H1 (cell line): ENCODE data around the gene CTH. TPM values are rescaled to one million over a fixed set of nuclear protein-coding genes. Genes with fewer than 3 reads are reported as not detected.

Experiments used
- CTCF ChIA-PET: fragments of 300-600 bp; sonication (Branson Sonifier 250); formaldehyde crosslinking; loops from one replicate; lab custom pipeline; 2021; ENCODE audit not compliant: partially characterized antibody; lab: Charles Lee
- POLR2A ChIA-PET: fragments of 300-600 bp; sonication (Branson Sonifier 250); formaldehyde crosslinking; loops from one replicate; lab custom pipeline; 2021; ENCODE audit warnings: inconsistent platforms; ENCODE audit not compliant: partially characterized antibody; lab: Charles Lee
- DNase-seq, 2 experiments: peaks; one replicate each; pipeline versions ENCODE4 v3.0.0 to v3.0.0-alpha.2; 2010 to 2022; ENCODE audit warnings: low spot score in 2 of 2, low read depth in 1 of 2, mixed read lengths in 1 of 2
- FAIRE-seq: peaks from 2 replicates; lab custom pipeline; 2011; peaks lifted over from hg19 to GRCh38; lab: Jason Lieb, UNC
- H2AFZ ChIP-seq: 2 replicates; pipeline ENCODE4 v1.8.1; 2012; ENCODE audit warnings: low read length, inconsistent platforms
- H2AK5ac ChIP-seq: 2 replicates; pipeline ENCODE4 v1.6.1; 2013; ENCODE audit warnings: low read depth, low read length
- H2BK120ac ChIP-seq: replicated peaks from 2 replicates; pipeline ENCODE3; 2013; ENCODE audit warnings: low read depth, low read length, inconsistent platforms
- H2BK12ac ChIP-seq: 2 replicates; pipeline ENCODE4 v1.6.1; 2013; ENCODE audit warnings: low read depth, low read length
- H2BK15ac ChIP-seq: 2 replicates; pipeline ENCODE4 v1.6.1; 2013; ENCODE audit warnings: low read length
- H2BK20ac ChIP-seq: 2 replicates; pipeline ENCODE4 v1.6.1; 2013; ENCODE audit warnings: low read length
- H2BK5ac ChIP-seq: 2 replicates; pipeline ENCODE4 v1.6.1; 2013; ENCODE audit warnings: low read depth, low read length
- H3K14ac ChIP-seq: 2 replicates; pipeline ENCODE4 v1.6.1; 2013; ENCODE audit warnings: inconsistent platforms; ENCODE audit not compliant: insufficient read length
- H3K18ac ChIP-seq: 2 replicates; pipeline ENCODE4 v1.6.1; 2013; ENCODE audit warnings: low read length; ENCODE audit errors: extremely low read depth
- H3K23ac ChIP-seq: 2 replicates; pipeline ENCODE4 v1.6.1; 2013; ENCODE audit warnings: inconsistent platforms; ENCODE audit not compliant: insufficient read length
- H3K23me2 ChIP-seq: 2 replicates; pipeline ENCODE4 v1.6.1; 2013; ENCODE audit warnings: low read depth, low read length
- H3K27ac ChIP-seq: 2 replicates; pipeline ENCODE4 v1.6.1; 2011; ENCODE audit warnings: low read depth, low read length, inconsistent platforms
- H3K27me3 ChIP-seq, 4 experiments: replicated peaks in 1 of 4; 1 replicate in 1 of 4; 2 replicates in 3 of 4; pipeline versions ENCODE4 v1.6.1 to v1.8.1; 2011 to 2013; ENCODE audit warnings: low read length in 3 of 4, mild to moderate bottlenecking in 3 of 4, inconsistent platforms in 2 of 4, mixed read lengths in 2 of 4, moderate library complexity in 1 of 4; ENCODE audit not compliant: control insufficient read depth in 3 of 4, insufficient read depth in 3 of 4; ENCODE audit errors: extremely low read depth in 1 of 4
- H3K36me3 ChIP-seq, 4 experiments: 2 replicates each; pipeline versions ENCODE4 v1.6.1 to v1.8.1; 2011 to 2013; ENCODE audit warnings: mild to moderate bottlenecking in 4 of 4, low read length in 3 of 4, moderate library complexity in 2 of 4, control low read depth in 1 of 4, inconsistent platforms in 1 of 4; ENCODE audit not compliant: insufficient read depth in 4 of 4, control insufficient read depth in 2 of 4
- H3K4ac ChIP-seq: replicated peaks from 2 replicates; pipeline ENCODE3; 2013; ENCODE audit warnings: low read length, low read depth, mixed read lengths, inconsistent platforms; ENCODE audit not compliant: insufficient read length
- H3K4me1 ChIP-seq, 4 experiments: replicated peaks in 1 of 4; 1 replicate in 1 of 4; 2 replicates in 3 of 4; pipeline versions ENCODE4 v1.6.1 to v1.8.1; 2011 to 2013; ENCODE audit warnings: low read length in 3 of 4, inconsistent platforms in 2 of 4, mixed read lengths in 1 of 4; ENCODE audit not compliant: insufficient read depth in 4 of 4, control insufficient read depth in 3 of 4
- H3K4me2 ChIP-seq, 2 experiments: 2 replicates each; pipeline versions ENCODE4 v1.6.1 to v1.8.1; 2011 to 2013; ENCODE audit warnings: low read depth in 2 of 2, low read length in 2 of 2, control low read depth in 1 of 2, inconsistent platforms in 1 of 2, mild to moderate bottlenecking in 1 of 2; ENCODE audit not compliant: insufficient read depth in 1 of 2
- H3K4me3 ChIP-seq, 4 experiments: fragments of 200-600, 300-600 bp in 1 of 4; sonication (generic), shearing (Covaris generic), sonication (Bioruptor Twin) in 1 of 4; 2 replicates each; pipeline versions ENCODE4 v1.5.1 to v1.8.1; 2011 to 2016; ENCODE audit warnings: low read length in 4 of 4, low read depth in 3 of 4, control low read depth in 2 of 4, inconsistent platforms in 2 of 4, mild to moderate bottlenecking in 2 of 4, mixed read lengths in 1 of 4, moderate library complexity in 1 of 4; ENCODE audit not compliant: insufficient read depth in 2 of 4; ENCODE audit errors: extremely low read depth in 1 of 4
- H3K56ac ChIP-seq: replicated peaks from 2 replicates; pipeline ENCODE3; 2013; ENCODE audit warnings: low read depth, mild to moderate bottlenecking, mixed read lengths, low read length, inconsistent platforms; ENCODE audit not compliant: insufficient read length
- H3K79me1 ChIP-seq: 2 replicates; pipeline ENCODE4 v1.6.1; 2013; ENCODE audit warnings: low read depth, low read length, control low read depth
- H3K79me2 ChIP-seq, 2 experiments: 2 replicates each; pipeline versions ENCODE4 v1.6.1 to v1.8.1; 2012 to 2013; ENCODE audit warnings: low read length in 2 of 2, mild to moderate bottlenecking in 2 of 2, inconsistent platforms in 1 of 2; ENCODE audit not compliant: insufficient read depth in 2 of 2, control insufficient read depth in 1 of 2
- H3K9ac ChIP-seq, 4 experiments: replicated peaks in 1 of 4; 1 replicate in 1 of 4; 2 replicates in 3 of 4; pipeline versions ENCODE4 v1.6.1 to v1.8.1; 2011 to 2013; ENCODE audit warnings: low read depth in 3 of 4, low read length in 3 of 4, control low read depth in 2 of 4, mild to moderate bottlenecking in 2 of 4, moderate library complexity in 2 of 4, inconsistent platforms in 1 of 4; ENCODE audit errors: extremely low read depth in 1 of 4
- H3K9me3 ChIP-seq, 2 experiments: 2 replicates each; pipeline versions ENCODE4 v1.6.1 to v1.8.1; 2012 to 2013; ENCODE audit warnings: mild to moderate bottlenecking in 2 of 2, moderate library complexity in 2 of 2, control low read depth in 1 of 2, inconsistent platforms in 1 of 2, low read depth in 1 of 2, low read length in 1 of 2, mixed read lengths in 1 of 2; ENCODE audit not compliant: insufficient read depth in 2 of 2
- H4K20me1 ChIP-seq, 2 experiments: replicated peaks in 1 of 2; 2 replicates each; pipeline versions ENCODE3 to v1.8.1; 2011 to 2013; ENCODE audit warnings: inconsistent platforms in 2 of 2, low read length in 2 of 2, mild to moderate bottlenecking in 1 of 2; ENCODE audit not compliant: insufficient read depth in 2 of 2, control insufficient read depth in 1 of 2
- H4K5ac ChIP-seq: 2 replicates; pipeline ENCODE4 v1.6.1; 2013; ENCODE audit warnings: low read length, low read depth, mixed read lengths, inconsistent platforms; ENCODE audit not compliant: insufficient read length
- H4K8ac ChIP-seq: 2 replicates; pipeline ENCODE4 v1.8.0; 2013; ENCODE audit warnings: mild to moderate bottlenecking, moderate library complexity, low read length, inconsistent platforms; ENCODE audit not compliant: insufficient read depth; ENCODE audit errors: extremely low read depth
- H4K91ac ChIP-seq: replicated peaks from 2 replicates; pipeline ENCODE3; 2013; ENCODE audit warnings: low read length, mixed read lengths, inconsistent platforms; ENCODE audit not compliant: insufficient read length
- ASH2L ChIP-seq: fragments of 200-600, 300-600 bp; sonication (generic); IDR thresholded peaks from one replicate; pipeline ENCODE4 v1.7.1; 2017; ENCODE audit warnings: low read length
- BACH1 ChIP-seq: IDR thresholded peaks from 2 replicates; pipeline ENCODE4 v1.6.1; 2012; ENCODE audit warnings: low read length, improper control_type of control experiment
- BRCA1 ChIP-seq: IDR thresholded peaks from 2 replicates; pipeline ENCODE4 v1.6.1; 2012; ENCODE audit warnings: low read depth, low read length, improper control_type of control experiment
- EP300 ChIP-seq, 2 experiments: IDR thresholded peaks; 1 replicate in 1 of 2; 2 replicates in 1 of 2; pipeline ENCODE4 v1.6.1; 2011 to 2012; ENCODE audit warnings: low read depth in 2 of 2, low read length in 2 of 2, mild to moderate bottlenecking in 2 of 2, borderline replicate concordance in 1 of 2, inconsistent platforms in 1 of 2, moderate library complexity in 1 of 2
- EZH2 ChIP-seq: fragments of 200-600 bp; sonication (generic); IDR thresholded peaks from 2 replicates; pipeline ENCODE4 v1.7.1; 2012; ENCODE audit warnings: low read depth, mild to moderate bottlenecking, moderate library complexity, low read length, inconsistent platforms; ENCODE audit not compliant: severe bottlenecking
- MAFK ChIP-seq: IDR thresholded peaks from 2 replicates; pipeline ENCODE4 v1.6.1; 2012; ENCODE audit warnings: low read depth, mild to moderate bottlenecking, improper control_type of control experiment, low read length
- NANOG ChIP-seq: IDR thresholded peaks from 2 replicates; pipeline ENCODE4 v1.6.1; 2011; ENCODE audit warnings: low read length, low read depth, mild to moderate bottlenecking, inconsistent platforms; ENCODE audit not compliant: insufficient read depth, poor library complexity, severe bottlenecking
- PHF8 ChIP-seq: fragments of 200-600 bp; sonication (generic); conservative IDR thresholded peaks from 2 replicates; pipeline ENCODE4 v1.7.1; 2012; ENCODE audit warnings: low read depth, mild to moderate bottlenecking, inconsistent platforms, low read length, moderate library complexity
- POLR2AphosphoS5 ChIP-seq: IDR thresholded peaks from 2 replicates; pipeline ENCODE4 v1.6.1; 2011; ENCODE audit warnings: low read depth, low read length
- POU5F1 ChIP-seq: IDR thresholded peaks from 2 replicates; pipeline ENCODE4 v1.6.1; 2011; ENCODE audit warnings: low read depth, mild to moderate bottlenecking, low read length, moderate library complexity
- SAP30 ChIP-seq: fragments of 300-600 bp; sonication (generic); IDR thresholded peaks from 2 replicates; pipeline ENCODE4 v1.7.1; 2012; ENCODE audit warnings: low read length, moderate library complexity, mild to moderate bottlenecking, inconsistent platforms; ENCODE audit not compliant: insufficient read depth, insufficient replicate concordance
- SP4 ChIP-seq: IDR thresholded peaks from 2 replicates; pipeline ENCODE4 v1.6.1; 2012; ENCODE audit warnings: low read length, inconsistent platforms
- polyA plus RNA-seq, 7 experiments: library from polyadenylated mRNA; depleted of rRNA in 3 of 7; stranded (reverse) in 5 of 7; unstranded in 2 of 7; fragments of >200 nt in 5 of 7; fragments of 200-250 nt in 2 of 7; gene quantifications; 1 replicate in 5 of 7; 2 replicates in 1 of 7; 4 replicates in 1 of 7; pipeline versions ENCODE4 v1.2.1 to v1.2.3, GENCODE V29; 2011 to 2013; ENCODE audit warnings: missing spikeins in 2 of 7, mixed read lengths in 2 of 7
- total RNA-seq: library from RNA; stranded (reverse); fragmentation: NEBNext Ultra II Directional; extraction: Animal tissue kit (Norgen Biotek cat#: 25700); gene quantifications from 2 replicates; pipeline ENCODE4 v1.2.1, GENCODE V29; 2021
- TF ChIP-seq, protein P1 (sequence below), 3 experiments: IDR thresholded peaks; 1 replicate in 2 of 3; 2 replicates in 1 of 3; pipeline versions ENCODE4 v1.5.1 to v1.6.1; 2011; ENCODE audit warnings: low read length in 3 of 3, mild to moderate bottlenecking in 3 of 3, inconsistent platforms in 2 of 3, low read depth in 1 of 3, moderate library complexity in 1 of 3; ENCODE audit not compliant: insufficient read depth in 1 of 3; ENCODE audit errors: control extremely low read depth in 1 of 3

Gene CTH
- total and polyA plus RNA-seq, 2 of the 8 experiments (the other 6 are each of a cell fraction or from before 2014, with no cell fraction given), result 31.7 to 33.2 TPM

DNA sequence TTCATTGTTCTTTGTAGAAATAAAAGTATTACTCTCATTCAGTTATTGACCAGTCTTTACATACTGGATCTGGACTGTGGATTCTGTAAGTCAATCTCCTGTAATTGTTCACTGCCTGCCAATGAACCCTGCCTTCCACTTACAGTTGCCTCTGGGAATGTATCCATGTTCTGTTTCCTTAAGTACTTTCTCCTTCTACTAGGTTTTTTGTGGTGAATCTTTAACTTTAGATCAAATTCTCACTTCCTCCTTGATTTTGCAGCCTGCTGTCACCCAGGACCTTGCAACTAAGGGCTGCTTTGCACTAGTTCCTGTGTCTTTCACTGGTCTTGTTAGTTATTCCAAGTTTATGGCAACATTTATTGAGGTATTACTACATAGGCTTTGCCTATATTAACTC lies 28.4 kb upstream of the CTH start:
- H3K4me2 ChIP-seq, result no peak overlapping the region
- no peak overlapping the region for H4K91ac ChIP-seq
- no peak overlapping the region for H4K8ac ChIP-seq
- no peak overlapping the region for H2BK5ac ChIP-seq
- no peak overlapping the region for H3K14ac ChIP-seq
- H3K23ac ChIP-seq, result no peak overlapping the region
- no peaks in the 10 kb centered on the region for H3K79me2 ChIP-seq
- H3K4me3 ChIP-seq, result no peak overlapping the region
- no peaks in the 10 kb centered on the region for H3K4me1 ChIP-seq
- no peak overlapping the region for H3K9ac ChIP-seq
- CTCF ChIA-PET, result no interaction called here
- no peaks in the 10 kb centered on the region for H3K36me3 ChIP-seq
- H3K4ac ChIP-seq, result no peak overlapping the region
- no peak overlapping the region for H2BK15ac ChIP-seq
- H3K9me3 ChIP-seq, result no peaks in the 10 kb centered on the region
- no peak overlapping the region for H4K5ac ChIP-seq
- H3K23me2 ChIP-seq, result no peaks in the 10 kb centered on the region
- H2BK12ac ChIP-seq, result no peak overlapping the region
- no peaks in the 10 kb centered on the region for H3K79me1 ChIP-seq
- no peak overlapping the region for H2AK5ac ChIP-seq
- POLR2A ChIA-PET, result interaction anchor here (1.0 to 9.2 kb wide), 3 partner anchors 9 to 29 kb away, joined by 3 to 58 read pairs (median 3); partner anchors contain the start of gene CTH
- no peak overlapping the region for H3K56ac ChIP-seq
- H3K18ac ChIP-seq, result no peak overlapping the region
- no peaks in the 10 kb centered on the region for H3K27me3 ChIP-seq
- FAIRE-seq, result no peak
- H3K27ac ChIP-seq, result no peak overlapping the region
- no peak for DNase-seq
- H4K20me1 ChIP-seq, result no peaks in the 10 kb centered on the region
- no peak overlapping the region for H2BK120ac ChIP-seq
- no peak overlapping the region for H2AFZ ChIP-seq
- no peak overlapping the region for H2BK20ac ChIP-seq
- TF ChIP-seq MAFK, result no peak
- TF ChIP-seq PHF8, result no peak
- no peak for TF ChIP-seq POLR2AphosphoS5
- no peak for TF ChIP-seq EP300 (IDR thresholded peaks at IDR 0.05; ENCODE audit: borderline replicate concordance in 1 of 2, low read depth in 2 of 2, low read length in 2 of 2)
- TF ChIP-seq ASH2L, result no peak
- no peak for TF ChIP-seq BRCA1
- TF ChIP-seq BACH1, result no peak
- no peak for TF ChIP-seq SAP30
- TF ChIP-seq NANOG, result no peak
- TF ChIP-seq, protein P1, sequence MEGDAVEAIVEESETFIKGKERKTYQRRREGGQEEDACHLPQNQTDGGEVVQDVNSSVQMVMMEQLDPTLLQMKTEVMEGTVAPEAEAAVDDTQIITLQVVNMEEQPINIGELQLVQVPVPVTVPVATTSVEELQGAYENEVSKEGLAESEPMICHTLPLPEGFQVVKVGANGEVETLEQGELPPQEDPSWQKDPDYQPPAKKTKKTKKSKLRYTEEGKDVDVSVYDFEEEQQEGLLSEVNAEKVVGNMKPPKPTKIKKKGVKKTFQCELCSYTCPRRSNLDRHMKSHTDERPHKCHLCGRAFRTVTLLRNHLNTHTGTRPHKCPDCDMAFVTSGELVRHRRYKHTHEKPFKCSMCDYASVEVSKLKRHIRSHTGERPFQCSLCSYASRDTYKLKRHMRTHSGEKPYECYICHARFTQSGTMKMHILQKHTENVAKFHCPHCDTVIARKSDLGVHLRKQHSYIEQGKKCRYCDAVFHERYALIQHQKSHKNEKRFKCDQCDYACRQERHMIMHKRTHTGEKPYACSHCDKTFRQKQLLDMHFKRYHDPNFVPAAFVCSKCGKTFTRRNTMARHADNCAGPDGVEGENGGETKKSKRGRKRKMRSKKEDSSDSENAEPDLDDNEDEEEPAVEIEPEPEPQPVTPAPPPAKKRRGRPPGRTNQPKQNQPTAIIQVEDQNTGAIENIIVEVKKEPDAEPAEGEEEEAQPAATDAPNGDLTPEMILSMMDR (IDR thresholded peaks at IDR 0.05; ENCODE audit: control extremely low read depth in 1 of 3, insufficient read depth in 1 of 3, low read depth in 1 of 3, low read length in 3 of 3), result no peak
- TF ChIP-seq EZH2, result no peak
- no peak for TF ChIP-seq POU5F1
- TF ChIP-seq SP4, result no peak
